Muscle of leg (tissue), 11 donors: ENCODE results near the gene PACRGL. TPM values are rescaled to one million over a fixed set of nuclear protein-coding genes. Genes with fewer than 3 reads are reported as not detected.
"Not testable (repeated sequence)": the region's sequence is repeated elsewhere in the genome, so short reads cannot be mapped to it uniquely, and the experiment has no call there.

Experiments
- DNase-seq: peaks from one replicate; pipeline ENCODE4 v3.0.0; 2013
- H3K27ac ChIP-seq: one replicate; pipeline ENCODE4 v1.5.1; 2013; ENCODE audit warnings: mild to moderate bottlenecking, low read length, control low read depth
- H3K27me3 ChIP-seq: one replicate; pipeline ENCODE4 v1.6.1; 2013; ENCODE audit warnings: low read length; ENCODE audit not compliant: control insufficient read depth, insufficient read depth
- H3K36me3 ChIP-seq: one replicate; pipeline ENCODE4 v1.6.1; 2013; ENCODE audit warnings: low read length; ENCODE audit not compliant: control insufficient read depth, insufficient read depth
- H3K4me1 ChIP-seq: one replicate; pipeline ENCODE4 v1.6.1; 2013; ENCODE audit warnings: low read length; ENCODE audit not compliant: control insufficient read depth, insufficient read depth
- H3K4me3 ChIP-seq: one replicate; pipeline ENCODE4 v1.5.1; 2013; ENCODE audit warnings: low read length, control low read depth
- H3K9me3 ChIP-seq: replicated peaks from 2 replicates; pipeline ENCODE4 v1.6.1; 2013; ENCODE audit warnings: low read depth, low read length; ENCODE audit not compliant: control insufficient read depth
- WGBS: methylation state at CpG from one replicate; pipeline ENCODE4 v1.1.5; 2013; ENCODE audit warnings: missing lambda C conversion rate; ENCODE audit not compliant: insufficient coverage; 5-methylcytosine and 5-hydroxymethylcytosine counted together
- polyA plus RNA-seq, 8 donors: library from polyadenylated mRNA; unstranded; fragments of 120-200 nt; gene quantifications; one replicate each; pipeline versions ENCODE4 v1.2.1 to v1.2.3, GENCODE V29; 2013; ENCODE audit warnings: inconsistent platforms in 1 of 8, low replicate concordance in 1 of 8; ENCODE audit not compliant: insufficient read length in 8 of 8, insufficient read depth in 1 of 8
- total RNA-seq: library from RNA; stranded (reverse); fragments of 120-200 nt; gene quantifications from one replicate; pipeline ENCODE4 v1.2.4, GENCODE V29; 2013

PACRGL gene
- total and polyA plus RNA-seq, 9 donors: 10.6 to 16.0 (median 12.0) TPM

- Histone ChIP-seq H3K4me3 (no peak overlapping the region), H3K9me3 (no peaks in the 10 kb centered on the region), H3K36me3 (no peaks in the 10 kb centered on the region), H3K27me3 (no peaks in the 10 kb centered on the region), H3K4me1 (no peaks in the 10 kb centered on the region), H3K27ac (no peak overlapping the region)
- WGBS: 52% methylated on average over 9 of the region's 13 CpGs
- no peak for DNase-seq
Measured at GRCh38 chr4:20764366-20764992, 64.2 kb downstream of the PACRGL start.

GRCh38 chr4:20773144-20773997 is 73.1 kb downstream of the PACRGL start:
- DNase-seq: peak; percentile 74
- WGBS: 27% methylated on average over 5 of the region's 14 CpGs
- no peak overlapping the region for H3K4me3 ChIP-seq
- no peaks in the 10 kb centered on the region for H3K27me3 ChIP-seq
- H3K27ac ChIP-seq: no peak overlapping the region
- H3K4me1 ChIP-seq: no peaks in the 10 kb centered on the region
- no peaks in the 10 kb centered on the region for H3K9me3 ChIP-seq
- H3K36me3 ChIP-seq: no peaks in the 10 kb centered on the region

GRCh38 chr4:20778896-20779295 is 78.6 kb downstream of the PACRGL start:
- Histone ChIP-seq H3K4me1 (no peaks in the 10 kb centered on the region), H3K36me3 (no peaks in the 10 kb centered on the region), H3K9me3 (peaks cover 6% of the 10 kb centered on the region), H3K27ac (no peak overlapping the region), H3K27me3 (no peaks in the 10 kb centered on the region), H3K4me3 (no peak overlapping the region)
- no CpG with 5 or more reads among the region's 1 CpG for WGBS
- DNase-seq: no peak

DNA sequence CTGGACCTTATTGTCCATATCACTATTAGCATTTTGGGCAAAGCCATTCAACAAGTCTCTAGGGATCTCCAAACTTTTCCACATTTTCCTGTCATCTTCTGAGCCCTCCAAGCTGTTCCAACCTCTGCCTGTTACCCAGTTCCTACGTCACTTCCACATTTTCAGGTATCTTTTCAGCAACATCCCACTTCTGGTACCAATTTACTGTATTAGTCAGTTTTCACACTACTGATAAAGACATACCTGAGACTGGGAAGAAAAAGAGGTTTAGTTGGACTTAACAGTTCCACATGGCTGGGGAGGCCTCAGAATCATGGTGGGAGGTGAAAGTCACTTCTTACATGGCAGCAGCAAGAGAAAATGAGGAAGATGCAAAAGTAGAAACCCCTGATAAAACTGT is 82.9 kb downstream of the PACRGL start:
- not testable (repeated sequence) for H3K27ac ChIP-seq, DNase-seq, H3K27me3 ChIP-seq, H3K36me3 ChIP-seq, H3K9me3 ChIP-seq, H3K4me1 ChIP-seq, H3K4me3 ChIP-seq
- WGBS: no CpG with 5 or more reads among the region's 1 CpG

DNA sequence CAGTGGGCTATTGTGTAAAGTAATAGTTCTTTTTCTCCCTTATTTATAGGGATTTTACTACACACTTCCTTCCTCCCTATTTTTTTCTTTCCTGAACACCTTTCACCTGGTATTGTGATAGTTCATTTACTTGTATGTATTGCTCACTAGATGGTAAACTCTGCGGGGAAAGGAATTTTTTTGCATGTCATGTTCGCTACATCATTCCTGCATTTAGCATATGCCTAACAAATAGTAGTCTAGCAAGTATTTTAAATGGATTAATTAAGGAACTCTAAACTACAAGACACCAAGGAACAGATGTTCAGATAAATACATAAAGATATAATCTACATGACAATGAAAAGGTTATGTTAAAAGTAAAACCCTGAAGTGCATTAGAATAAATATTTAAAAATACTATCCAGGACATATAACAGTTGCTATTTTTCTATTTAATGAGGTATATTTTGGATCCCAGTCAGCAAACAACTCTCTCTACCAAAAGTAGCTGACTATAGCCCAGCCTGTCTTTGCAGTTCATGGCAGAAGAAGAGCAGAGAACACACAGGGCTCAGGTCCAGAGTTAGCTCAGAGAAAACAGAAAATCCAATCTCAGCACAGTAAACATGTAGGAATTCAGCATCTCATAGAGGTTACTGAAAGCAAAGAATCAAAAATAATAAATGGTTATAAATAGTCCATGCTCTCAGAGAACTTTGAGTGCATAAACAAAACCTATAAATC is 87.8 kb downstream of the PACRGL start:
- Histone ChIP-seq H3K4me1 (no peaks in the 10 kb centered on the region), H3K36me3 (no peaks in the 10 kb centered on the region), H3K27ac (no peak overlapping the region), H3K27me3 (no peaks in the 10 kb centered on the region), H3K9me3 (no peaks in the 10 kb centered on the region), H3K4me3 (no peak overlapping the region)
- no CpG with 5 or more reads among the region's 2 CpGs for WGBS
- peak; percentile 5 for DNase-seq
